Hippocampal formation (tissue), 2 donors: ENCODE measurements around the gene EFNA4.
A peak's percentile ranks its signal among the peaks of the same experiment; 100 is the strongest.

Experiments used
- DNase-seq, 2 donors: peaks; one replicate each; lab custom pipeline; 2025; lab: John Stamatoyannopoulos, UW

The EFNA4 gene

DNA sequence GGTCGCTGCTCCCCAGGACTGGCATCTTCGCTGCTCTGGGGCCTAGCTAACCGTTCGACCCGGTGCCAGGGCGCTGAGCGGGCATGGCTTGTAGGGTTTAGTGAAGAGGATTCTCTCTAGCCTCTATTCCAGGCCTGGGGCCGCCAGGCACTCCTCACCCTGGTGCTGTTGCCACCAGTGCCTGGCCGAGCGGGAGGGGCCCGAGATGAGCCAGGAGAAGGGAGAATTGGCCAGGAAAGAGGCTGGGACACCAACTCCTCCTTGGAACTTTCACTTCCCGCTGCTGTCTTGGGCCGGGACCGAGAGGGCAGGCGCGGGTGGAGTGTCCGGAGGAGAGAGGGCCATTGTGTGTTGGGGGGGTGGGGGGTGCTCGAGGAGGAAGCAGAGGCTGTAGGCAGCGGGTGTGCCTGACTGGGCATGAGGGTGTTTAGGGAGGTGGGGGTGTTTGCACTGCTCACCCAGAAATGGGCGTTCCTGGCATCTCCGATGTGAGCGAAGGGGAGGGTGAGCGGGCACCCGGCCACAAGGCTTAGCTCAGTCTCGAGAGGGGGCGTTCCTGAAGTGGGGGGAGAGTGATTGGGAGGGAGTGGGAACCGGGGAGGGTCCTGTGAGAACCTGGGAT is 11.7 kb upstream of the EFNA4 start:
- DNase-seq, result peak in 1 of 2 donors; percentile 45

GRCh38 chr1:155052439-155053395 is 10.8 kb upstream of the EFNA4 start:
- no peak for DNase-seq

DNA sequence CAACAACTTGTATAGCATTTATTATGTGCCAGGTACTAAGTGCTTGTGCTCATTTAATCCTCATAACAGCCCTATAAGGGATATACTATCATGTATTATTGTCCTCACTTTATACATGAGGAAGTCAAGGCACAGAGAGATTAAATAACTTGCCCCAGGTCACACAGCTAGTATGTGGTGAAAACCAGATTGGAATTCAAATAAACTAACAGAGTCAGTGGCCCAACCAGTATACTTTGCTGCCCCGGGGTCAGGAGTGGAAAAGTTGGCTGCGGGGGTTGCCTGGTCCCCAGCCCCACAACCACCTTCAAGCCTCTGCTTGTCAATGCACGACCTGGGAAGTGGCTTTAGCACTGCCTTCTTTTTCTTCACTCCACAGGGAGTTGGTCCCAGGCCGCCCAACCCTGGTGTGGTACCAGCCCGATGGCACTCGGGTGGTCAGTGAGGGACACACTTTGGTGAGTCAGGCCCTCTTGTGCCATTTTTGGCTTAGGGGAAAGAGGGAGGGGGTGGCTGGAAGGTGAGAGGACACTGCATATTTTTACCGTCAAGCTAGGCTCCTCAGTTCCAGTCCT is 9.9 kb upstream of the EFNA4 start:
- no peak for DNase-seq

- no peak for DNase-seq
Measured at GRCh38 chr1:155057104-155057503, 6.4 kb upstream of the EFNA4 start.

DNA sequence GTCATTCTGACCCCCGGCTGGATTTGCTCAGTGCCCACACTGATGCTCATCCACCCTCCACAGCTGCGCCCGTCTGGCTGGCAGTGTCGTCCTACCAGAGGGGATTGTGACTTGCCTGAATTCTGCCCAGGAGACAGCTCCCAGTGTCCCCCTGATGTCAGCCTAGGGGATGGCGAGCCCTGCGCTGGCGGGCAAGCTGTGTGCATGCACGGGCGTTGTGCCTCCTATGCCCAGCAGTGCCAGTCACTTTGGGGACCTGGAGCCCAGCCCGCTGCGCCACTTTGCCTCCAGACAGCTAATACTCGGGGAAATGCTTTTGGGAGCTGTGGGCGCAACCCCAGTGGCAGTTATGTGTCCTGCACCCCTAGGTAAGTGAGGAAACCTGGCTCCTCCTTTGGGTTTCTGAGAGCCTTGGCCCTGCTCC is 5.7 kb upstream of the EFNA4 start:
- no peak for DNase-seq

DNA sequence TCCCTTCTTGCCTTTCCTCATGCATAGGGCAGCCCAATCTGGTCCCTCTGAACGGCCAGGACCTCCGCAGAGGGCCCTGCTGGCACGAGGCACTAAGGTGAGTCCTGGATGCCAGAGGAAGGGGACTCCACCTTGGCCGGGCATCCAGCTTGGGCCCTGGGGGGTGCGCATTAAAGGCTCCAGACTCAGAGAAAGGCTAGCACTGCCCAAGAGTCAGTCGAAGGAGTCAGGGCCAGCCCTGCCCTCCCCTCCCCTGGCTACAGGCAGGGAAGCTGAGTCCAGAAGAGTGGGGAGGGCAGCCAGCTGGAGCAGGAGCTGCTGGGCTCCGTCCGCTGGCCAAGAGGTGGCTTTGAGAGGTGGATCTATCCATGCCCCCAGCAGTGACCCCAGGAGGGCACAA is 2.8 kb upstream of the EFNA4 start:
- no peak for DNase-seq

DNA sequence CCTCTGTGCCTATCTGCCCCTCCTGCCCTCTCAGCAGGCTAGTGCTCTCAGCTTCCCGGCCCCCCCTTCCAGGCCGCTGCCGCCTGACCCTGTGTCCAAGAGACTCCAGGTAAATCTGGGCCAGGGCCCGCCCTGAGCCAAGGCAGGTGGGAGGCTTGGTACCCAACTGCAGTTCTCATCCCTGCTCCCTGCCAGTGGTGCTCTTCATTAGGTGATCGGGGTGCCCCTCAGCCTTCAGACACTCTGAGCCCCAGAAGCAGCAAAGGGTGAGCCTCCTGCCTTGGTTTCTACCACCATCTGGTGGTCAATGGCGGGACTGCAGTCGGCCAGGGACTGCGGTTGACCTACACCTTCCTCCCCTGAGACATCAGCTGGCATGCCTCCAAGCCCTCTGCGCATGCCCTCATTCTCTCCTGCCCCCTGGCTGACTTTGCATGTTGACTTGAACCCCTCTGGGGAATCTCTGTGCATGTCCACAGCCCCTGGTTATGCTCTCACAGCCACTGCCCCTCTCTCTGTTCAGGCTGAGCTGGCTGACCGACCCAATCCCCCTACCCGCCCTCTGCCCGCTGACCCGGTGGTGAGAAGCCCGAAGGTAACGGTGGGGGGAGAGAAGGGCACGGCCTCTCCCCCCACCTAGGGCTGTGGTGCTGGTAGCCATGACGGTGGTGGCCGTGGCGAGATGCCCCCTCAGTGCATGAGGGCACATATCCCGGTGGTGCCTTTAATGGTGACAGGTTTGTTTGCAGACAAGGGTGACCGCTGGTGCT is 2.0 kb upstream of the EFNA4 start:
- DNase-seq, result peak; percentile 12 to 67

DNA sequence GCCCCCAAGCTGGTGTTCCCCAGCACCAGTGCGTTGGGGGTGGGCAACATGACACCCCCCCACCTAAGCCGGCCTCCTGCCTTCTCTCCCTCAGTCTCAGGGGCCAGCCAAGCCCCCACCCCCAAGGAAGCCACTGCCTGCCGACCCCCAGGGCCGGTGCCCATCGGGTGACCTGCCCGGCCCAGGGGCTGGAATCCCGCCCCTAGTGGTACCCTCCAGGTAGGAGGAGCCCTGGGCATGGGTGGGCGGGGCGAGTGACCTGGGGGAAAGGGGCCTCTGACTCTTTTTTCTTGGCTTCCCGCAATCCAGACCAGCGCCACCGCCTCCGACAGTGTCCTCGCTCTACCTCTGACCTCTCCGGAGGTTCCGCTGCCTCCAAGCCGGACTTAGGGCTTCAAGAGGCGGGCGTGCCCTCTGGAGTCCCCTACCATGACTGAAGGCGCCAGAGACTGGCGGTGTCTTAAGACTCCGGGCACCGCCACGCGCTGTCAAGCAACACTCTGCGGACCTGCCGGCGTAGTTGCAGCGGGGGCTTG is 1.3 kb upstream of the EFNA4 start:
- no peak for DNase-seq

- no peak for DNase-seq
Measured at GRCh38 chr1:155062702-155063411, 683 bp upstream of the EFNA4 start.

- DNase-seq, result no peak
Measured at GRCh38 chr1:155064111-155064831, 731 bp downstream of the EFNA4 start.

GRCh38 chr1:155064832-155065429 is 1.4 kb downstream of the EFNA4 start:
- no peak for DNase-seq

DNA sequence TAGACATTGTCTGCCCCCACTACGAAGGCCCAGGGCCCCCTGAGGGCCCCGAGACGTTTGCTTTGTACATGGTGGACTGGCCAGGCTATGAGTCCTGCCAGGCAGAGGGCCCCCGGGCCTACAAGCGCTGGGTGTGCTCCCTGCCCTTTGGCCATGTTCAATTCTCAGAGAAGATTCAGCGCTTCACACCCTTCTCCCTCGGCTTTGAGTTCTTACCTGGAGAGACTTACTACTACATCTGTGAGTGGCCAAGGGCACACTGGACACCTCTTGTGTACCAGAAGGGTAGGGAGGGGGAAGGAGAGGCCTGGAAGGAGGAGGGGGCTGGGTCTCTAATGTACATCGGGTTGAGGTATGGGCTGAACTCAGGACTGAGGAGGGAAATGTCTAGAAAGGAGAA is 3.2 kb downstream of the EFNA4 start:
- no peak for DNase-seq

GRCh38 chr1:155068599-155068998 is 5.1 kb downstream of the EFNA4 start:
- no peak for DNase-seq

DNA sequence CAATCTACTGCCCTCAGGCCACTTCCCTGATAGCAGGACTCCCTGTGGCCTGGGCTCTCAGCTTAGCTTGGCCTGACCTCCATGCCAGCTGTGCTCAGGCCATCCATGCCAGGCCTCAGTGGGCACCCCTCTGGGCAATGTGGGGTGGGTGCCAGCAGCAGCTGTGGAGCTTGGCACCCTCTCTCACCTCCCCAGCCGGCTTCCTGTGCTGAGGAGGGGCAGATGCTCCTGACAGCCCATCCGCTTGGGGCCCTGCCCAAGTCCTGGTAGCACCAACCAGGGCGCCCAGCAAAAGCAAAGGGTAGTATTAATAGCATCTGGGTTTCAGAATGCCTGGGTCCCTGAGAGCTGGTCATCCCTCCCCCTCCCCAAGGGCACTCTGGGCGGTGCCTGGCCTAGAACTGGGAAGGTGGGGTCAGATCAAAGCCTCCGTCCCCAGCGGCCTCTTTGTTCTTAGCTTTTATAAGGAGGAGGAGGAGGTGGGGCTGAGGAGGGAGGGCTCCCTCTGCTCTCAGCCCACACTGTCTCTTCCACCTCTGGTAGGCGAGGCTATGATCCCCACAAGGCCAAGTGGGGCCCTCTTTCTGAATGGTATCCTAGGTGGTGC is 6.1 kb downstream of the EFNA4 start:
- no peak for DNase-seq

- DNase-seq, result no peak
Measured at GRCh38 chr1:155070158-155070621, 6.7 kb downstream of the EFNA4 start.

DNA sequence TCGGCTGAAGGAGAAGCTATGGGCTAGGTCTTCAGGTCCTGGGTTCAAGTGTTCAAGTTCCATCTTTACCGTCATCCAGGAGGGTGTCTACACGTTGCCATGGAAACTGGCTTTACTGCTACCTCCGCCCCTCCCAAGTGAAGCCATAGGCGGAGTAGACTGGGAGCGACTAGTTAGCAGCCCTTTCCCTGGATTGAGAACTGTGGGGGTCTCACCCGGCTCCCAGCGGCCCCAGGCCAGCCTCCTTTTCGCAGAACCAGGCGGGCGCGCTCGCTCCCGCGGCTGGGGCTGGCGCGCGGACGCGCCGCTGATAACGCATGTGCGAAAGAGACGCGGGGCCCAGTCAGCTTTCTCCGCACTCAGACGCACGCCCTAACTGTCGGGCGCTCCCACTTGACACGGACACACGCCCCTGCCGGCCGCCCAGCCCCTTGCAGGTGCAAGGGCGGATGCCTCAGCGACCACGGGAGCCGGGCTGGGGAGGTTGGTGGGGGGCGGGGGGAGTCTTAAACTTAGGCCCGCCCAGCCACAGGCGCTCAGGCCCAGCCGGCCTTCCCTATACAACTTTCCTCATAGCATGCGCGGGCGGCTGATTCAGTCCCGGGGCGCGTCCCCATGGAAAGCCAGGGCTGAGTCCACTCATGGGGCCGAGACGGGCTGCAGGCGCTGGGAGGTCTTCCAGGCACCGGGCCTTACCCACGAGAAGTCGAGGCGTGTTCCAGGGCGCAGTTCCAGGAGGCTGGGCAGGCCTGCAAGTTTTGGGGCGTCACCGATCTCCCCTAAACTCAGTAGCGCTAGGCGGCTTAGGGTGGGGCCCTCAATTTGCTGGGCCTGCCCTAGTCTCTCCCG is 7.4 kb downstream of the EFNA4 start:
- DNase-seq, result peak; percentile 45 to 55

- no peak for DNase-seq
Measured at GRCh38 chr1:155071701-155072100, 8.2 kb downstream of the EFNA4 start.

DNA sequence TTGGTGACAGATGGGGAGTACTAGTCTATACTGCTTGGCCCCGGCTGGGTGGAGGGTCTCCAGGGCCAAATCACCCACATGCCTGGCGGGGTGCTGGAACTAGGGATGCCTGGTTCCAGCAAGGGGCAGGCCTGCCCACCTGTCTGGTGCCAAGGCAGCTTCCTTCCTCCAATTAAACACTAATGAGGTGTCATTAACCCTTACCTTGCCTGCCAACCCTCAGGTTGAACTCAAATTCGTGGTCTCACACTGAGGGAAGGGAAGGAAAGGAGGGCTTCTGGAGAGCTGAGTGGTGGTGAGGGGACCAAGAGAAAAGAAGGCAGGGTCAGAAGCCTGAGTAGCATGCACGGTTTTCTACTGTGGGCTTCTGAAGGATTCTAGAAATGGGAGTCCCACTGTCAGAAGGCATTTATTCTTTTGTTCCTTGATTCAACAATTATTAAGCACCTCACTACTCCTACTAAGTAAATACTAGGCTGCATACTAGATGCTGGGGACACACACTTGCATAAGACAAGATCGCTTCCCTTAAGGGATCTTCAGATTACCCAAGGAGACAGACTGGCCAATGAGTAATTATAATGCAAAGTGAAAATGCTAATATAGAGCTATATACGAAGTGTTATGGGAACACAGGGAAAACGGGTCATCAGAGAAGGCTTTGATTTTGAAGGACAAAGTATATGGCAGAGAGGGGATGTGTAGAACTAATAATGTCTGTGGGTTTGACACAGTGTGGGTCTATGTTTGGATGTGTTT is 9.2 kb downstream of the EFNA4 start:
- no peak for DNase-seq
